HL-60/S4 (cell line): ENCODE data around the gene MOAP1.

ENCODE experiments used
- in situ Hi-C: fragments of 300-500 bp; cut with MboI; formaldehyde crosslinking; loops from 2 replicates; pipeline ENCODE4 v1.14.3; 2022; ENCODE audit warnings: low sequenced_read_pairs

MOAP1 gene, protein sequence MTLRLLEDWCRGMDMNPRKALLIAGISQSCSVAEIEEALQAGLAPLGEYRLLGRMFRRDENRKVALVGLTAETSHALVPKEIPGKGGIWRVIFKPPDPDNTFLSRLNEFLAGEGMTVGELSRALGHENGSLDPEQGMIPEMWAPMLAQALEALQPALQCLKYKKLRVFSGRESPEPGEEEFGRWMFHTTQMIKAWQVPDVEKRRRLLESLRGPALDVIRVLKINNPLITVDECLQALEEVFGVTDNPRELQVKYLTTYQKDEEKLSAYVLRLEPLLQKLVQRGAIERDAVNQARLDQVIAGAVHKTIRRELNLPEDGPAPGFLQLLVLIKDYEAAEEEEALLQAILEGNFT

DNA sequence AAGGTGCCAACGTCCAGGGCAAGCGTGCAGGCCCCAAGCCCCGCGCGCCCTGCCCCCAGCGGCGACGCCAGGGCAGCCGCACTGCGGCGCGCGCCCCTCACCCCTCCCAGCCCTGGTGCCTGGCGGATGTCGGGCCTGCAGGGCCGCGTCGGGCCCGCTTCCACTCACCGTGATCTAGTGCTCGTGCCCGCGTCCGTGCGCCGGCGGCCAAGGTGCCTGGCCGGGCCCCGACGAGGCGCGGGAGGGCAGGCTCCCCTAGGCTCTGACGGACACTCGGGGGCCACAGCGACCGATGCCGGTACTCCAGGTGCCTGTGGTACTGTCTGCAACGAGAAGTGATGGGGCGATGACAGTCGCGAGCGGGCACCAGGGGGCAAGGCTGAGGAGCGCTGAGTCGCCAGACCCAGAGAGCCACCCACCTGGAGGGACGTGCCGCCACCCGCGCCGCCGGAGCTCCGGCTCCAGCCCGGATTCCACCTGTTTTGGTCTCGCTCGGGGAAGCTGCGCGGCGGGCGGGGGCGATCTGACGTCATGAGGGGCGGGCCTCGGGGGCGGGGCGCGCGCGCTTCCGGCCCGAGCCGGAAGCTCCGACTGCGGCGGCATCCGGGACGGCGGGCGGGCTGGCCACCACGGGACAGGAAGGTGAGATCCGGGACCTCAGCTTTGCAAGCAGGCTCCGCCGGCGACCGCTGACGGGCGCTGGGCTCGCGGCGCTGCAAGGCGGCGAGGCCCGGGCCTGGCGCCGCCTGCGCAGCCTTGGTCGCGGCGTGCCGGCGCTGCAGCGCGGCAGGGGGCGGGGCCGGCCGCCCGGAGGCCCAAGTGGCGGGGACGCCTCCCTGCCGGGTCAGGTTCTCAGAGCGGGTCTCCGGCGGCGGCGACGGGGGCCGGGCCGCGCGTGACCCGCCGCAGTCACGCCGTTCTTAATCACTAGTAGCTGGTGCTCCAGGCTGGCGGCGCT lies at the start of gene MOAP1, which contains the start of gene LYSET:
TSS of gene MOAP1 (minus strand) at position 507 of the 958 bp plus-strand sequence. CDS start 655 bp downstream, outside the sequence.
TSS of gene LYSET (plus strand) at position 927 of the 958 bp plus-strand sequence. CDS start 89 bp downstream, outside the sequence.
- in situ Hi-C loops = no loop called here

DNA sequence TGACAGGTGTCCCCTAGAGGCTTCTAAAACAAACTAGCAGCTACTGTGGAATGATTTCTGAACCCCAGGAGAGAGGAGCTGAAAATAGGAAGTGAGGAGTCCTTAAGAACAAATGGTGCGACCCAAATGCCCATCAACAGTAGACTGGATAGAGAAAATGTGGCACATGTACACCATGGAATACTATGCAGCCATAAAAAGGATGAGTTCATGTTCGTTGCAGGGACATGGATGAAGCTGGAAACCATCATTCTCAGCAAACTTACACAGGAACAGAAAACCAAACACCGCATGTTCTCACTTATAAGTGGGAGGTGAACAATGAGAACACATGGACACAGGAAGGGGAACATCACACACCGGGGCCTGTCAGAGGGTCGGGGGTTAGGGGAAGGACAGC lies 48.4 kb upstream of the MOAP1 start:
- in situ Hi-C loops = loop anchor here (25.0 kb wide), 1 partner anchor 304 kb away; no protein-coding TSS in a partner anchor

DNA sequence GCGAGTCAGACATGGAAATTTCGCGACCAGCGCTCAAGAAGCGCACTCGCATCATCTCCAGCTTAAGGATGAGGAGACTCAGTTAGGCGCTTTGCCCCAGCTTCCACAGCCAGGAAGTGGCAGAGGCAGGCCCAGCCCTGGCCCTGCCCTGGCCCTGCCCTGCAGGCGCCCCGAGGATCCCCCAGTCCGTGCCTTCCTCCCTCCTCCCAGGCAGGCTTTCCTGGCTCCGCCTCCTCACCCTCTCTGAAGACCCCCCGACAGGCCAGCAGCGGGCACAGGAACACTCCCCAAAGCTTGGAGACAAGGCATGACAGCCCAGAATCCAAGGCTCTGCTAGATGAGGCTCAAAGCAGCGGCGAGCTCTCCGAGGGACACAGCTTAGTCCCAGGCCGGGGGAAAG lies 47.5 kb upstream of the MOAP1 start:
- in situ Hi-C loops = loop anchor here (25.0 kb wide), 1 partner anchor 305 kb away; no protein-coding TSS in a partner anchor

DNA sequence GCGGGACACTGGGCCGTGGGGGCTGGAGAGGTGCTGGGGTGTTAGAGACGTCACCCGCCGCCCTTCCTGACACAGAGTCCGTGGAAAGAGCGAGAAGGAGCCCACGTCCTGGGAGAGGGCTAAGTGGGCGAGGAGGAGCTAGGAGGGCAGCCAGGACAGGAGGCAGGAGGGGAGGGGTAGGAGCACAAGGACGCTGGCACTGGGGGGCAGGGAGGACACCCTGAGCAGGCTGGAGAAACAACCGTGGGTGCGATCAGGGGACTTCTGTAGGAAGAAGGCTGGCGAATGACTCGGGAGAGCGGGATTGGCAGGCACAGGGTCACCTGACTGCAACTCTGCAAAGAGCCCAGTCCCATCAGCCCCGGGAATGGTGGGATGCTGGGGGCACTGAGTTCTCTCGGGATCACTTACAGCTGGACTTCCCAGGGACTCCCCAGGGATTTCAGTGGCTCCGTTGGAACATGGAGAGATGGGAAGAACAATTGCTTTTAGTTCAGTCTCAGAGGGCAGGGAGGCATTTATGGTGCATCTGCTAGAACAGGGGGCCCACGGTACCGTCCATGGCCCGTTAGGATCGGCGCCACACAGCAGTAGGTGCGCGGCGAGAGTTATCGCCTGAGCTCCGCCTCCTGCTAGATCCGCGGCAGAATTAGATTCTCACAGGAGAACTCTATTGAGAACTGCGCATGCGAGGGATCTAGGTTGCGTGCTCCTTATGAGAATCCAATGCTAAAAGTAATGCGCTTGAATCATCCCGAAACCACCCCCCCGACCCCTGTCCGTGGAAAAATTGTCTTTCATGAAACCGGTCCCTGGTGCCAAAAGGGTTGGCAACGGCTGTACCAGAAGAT lies 46.7 kb upstream of the MOAP1 start:
- in situ Hi-C loops = loop anchor here (25.0 kb wide), 1 partner anchor 306 kb away; no protein-coding TSS in a partner anchor

DNA sequence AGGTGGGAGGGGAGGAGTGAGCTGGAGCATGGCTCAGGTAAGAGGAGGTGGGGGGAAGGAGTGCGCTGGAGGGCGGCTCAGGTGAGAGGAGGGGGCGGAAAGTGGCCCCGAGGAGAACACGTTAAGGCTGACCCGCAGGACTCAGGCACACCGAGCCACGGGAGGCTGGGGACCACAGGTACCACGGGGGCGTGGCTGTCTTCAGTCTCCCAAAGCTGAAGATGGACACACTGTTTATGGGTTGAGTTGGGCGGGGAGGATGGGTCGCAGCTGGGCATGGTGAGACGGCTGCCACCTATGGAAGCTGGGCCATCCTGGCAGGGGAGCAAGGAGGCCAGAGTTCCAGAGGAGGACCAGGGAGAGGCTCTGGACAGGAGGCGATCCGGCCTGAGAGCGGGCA lies 45.8 kb upstream of the MOAP1 start:
- in situ Hi-C loops = loop anchor here (25.0 kb wide), 1 partner anchor 307 kb away; no protein-coding TSS in a partner anchor

DNA sequence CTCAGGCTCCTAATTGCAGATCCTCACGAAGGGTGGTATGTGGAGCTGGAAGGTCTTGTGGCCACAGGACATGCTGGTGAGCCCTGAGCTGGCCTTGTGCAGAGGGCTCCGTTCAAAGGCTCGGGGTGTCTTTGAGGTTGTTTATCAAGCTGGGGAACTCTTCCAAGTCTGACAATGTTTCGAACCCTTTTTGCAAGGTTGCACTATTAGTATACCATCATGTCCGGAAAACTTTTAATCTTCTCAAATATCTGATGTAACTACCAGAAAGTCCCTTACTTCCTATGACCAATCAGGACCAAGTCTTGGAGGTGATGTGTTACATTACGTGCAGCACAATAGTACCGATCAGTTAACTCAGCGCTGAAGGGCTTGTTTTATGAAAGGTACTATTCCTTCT lies 43.9 kb upstream of the MOAP1 start:
- in situ Hi-C loops = loop anchor here (25.0 kb wide), 1 partner anchor 309 kb away; no protein-coding TSS in a partner anchor

DNA sequence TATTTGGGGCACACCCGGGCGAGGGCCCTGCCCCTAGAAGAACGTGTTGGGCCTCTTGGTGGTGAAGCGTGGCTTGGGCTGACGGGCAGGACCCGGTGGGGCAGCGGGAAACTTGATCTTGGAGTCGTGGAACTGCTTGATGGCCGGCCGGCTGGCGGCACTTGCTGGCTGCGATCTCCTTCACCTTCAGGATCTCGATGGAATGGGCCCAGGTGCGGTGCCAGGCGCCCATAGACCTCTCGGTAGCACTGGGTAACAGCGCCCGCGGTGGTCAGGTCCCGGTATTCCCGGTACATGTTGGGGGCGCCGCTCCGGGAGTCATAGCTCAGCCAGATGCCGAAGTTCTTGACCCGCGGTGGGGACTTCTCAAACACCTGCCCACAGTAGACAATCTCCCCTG lies 38.9 kb upstream of the MOAP1 start:
- in situ Hi-C loops = no loop called here

DNA sequence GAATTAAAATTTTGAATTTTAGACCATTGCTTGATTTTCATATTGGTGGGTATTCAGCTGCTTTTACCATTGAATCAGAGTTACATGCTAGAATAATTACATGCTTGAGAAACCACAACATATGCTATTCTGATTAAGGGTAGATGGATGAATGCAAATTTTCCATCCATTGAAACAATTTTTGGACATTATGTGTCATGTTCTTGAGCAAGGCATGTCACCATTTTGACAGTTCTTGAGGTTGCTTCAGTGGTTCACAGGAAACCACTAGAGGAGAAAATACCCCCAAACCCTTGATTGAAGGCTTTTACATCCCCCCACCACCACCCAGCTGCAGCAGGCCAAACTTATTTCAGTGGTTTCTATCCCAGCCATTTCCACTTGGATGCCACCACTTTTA lies 35.8 kb upstream of the MOAP1 start:
- in situ Hi-C loops = no loop called here

DNA sequence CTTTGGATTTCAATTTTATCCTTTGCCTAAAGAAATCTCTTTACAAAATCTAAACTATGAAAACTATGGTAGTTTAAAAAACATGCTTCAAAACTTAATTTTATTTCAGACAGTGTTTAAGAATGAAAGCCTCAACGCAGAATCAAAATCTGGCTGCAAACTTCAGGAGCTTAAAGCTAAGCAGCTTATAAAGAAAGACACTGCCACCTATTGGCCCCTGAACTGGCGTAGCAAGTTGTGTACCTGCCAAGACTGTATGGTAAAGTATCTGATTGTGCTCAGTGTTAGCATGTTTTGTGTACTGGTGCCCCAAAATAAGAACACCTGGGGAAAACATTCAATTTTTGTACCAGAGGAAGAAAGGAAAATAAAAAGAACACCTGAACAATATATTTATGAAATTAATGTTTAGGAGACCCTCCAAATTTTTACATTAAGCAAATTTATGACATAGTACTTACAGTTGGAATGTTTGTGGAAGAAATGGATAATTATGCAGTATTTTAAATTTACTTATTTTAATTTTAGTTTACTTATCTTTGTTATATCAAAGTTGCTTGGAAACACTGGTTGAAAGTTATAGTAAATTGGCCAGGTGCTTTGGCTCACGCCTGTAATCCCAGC lies 34.5 kb upstream of the MOAP1 start:
- in situ Hi-C loops = no loop called here

DNA sequence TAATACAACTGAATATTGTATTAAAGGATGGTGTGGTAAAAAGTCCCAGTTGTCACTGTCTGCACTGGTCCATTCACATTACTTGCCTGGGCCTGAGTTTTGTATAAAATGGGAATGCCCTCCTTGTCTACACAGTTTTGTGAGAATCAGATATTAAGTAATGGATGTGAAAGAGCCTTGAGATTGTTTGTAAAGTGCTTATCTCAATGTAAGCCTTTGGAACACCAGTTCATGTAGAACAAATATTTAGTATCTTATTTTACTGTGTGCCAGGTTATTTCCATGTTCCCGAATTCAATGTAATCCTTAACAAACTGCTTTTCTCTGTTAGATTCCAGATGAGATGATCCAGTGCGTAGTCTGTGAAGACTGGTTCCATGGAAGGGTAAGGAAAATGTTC lies 29.9 kb upstream of the MOAP1 start:
- in situ Hi-C loops = no loop called here

DNA sequence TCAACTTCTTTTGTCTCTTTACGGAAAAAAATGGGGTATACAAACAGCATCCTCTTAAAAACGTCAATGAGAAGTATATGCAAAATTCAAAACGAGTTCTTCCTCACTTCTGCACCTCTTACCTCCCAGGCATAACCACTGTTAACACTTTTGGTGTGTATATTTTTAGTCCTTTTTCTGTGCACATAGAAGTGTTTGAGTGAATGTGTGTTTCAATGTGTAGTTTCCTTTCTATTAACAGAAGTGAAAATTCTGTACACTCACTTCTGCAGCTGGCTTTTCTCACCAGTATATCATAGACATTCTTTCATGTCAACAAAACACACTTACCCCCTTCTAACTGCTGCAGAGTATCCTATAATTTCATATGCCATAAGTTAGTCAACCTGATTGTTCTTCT lies 27.7 kb upstream of the MOAP1 start:
- in situ Hi-C loops = no loop called here

DNA sequence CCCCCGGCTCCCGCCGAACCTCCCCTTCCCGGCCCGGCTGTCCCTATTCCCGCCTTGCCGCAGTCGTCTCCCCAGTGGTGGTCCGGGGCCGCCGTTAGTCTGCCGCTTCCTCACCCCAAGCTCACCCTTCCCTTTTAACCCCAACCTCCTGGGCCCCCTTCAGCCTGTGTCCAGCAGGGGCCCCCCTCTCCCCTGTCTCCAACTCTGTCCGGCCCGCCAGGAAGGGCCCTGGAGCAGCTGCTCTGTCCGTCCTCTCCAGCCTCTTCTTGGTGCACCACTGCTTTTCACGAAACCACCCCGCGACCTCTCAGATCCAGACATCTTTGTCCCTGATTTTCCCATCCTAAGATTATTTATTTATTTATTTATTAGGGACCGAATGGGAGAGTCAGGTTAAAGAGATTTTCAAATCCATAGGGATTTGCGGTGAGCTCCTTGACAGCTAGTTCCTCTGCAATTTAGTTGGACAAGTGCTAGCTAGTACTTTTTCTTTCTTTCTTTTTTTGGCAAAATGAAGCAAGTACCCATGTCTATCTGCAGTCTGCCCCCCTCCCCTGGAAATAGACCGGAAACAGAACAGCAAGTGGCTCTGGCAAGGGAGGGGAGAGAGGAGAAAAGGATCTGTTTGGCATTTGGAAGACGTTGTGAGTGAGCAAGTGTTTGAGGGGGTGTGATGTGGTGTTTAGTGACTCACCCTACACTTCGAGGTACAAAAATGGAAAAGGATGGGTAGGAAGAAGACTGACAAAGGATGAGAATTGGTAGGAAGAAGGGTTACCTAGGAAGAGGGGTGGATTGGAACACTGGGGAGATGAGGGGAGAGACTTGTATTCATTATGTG lies 23.0 kb upstream of the MOAP1 start:
- in situ Hi-C loops = no loop called here

DNA sequence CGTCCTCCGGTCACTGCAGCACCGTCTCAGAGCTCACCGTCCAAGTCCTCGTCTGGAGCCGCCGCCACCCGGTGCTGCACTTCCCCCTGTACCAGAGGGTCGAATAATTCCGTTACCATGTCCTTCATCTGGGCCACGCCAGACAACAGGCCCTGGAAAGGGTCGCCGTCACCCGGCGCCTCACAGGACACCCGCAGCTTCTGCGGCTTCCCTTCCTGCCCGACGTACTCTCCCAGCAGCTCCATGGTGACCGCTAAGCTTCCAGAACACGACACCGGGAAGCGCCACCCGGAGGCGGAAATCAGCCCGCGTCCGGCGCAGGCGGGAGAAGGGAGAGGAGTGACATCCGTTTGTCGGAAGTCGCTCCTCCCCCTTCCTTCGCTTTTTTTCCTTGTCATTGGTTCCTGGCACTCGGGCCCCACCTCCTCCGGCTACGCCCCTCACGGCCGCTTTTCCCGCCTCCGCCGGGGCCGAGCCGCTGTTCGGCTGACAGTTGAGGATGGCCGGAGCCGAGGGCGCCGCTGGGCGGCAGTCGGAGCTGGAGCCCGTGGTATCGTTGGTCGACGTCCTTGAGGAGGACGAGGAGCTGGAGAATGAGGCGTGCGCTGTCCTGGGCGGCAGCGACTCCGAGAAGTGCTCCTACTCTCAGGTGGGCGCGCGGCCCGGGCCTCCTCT lies 22.2 kb upstream of the MOAP1 start, which contains the start of the genes GON7 and UBR7:
TSS of gene GON7 (minus strand) at position 273 of the 675 bp plus-strand sequence. CDS start at position 245, 28 bp downstream.
TSS of gene UBR7 (plus strand) at position 464 of the 675 bp plus-strand sequence. CDS start at position 500, 36 bp downstream.
- in situ Hi-C loops = no loop called here

DNA sequence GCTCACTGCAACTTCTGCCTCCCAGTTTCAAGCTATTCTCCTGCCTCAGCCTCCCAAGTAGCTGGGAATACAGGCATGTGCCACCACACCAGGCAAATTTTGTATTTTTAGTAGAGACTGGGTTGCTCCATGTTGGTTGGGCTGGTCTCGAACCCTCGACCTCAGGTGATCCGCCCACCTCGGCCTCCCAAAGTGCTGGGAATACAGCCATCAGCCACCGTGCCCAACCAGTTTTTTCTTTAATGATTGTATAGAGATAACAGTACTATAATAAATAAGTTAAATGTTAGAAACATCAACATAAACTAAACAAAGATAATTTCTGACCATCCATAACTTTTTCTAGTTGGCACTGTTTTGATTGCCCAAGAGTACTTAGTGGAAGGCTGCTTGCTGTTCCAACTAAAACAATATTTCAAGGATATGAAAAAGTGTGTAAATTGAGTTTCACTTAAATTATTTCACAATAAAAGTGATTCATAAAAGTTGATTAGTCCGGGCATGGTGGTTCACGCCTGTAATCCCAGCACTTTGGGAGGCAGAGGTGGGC lies 16.5 kb upstream of the MOAP1 start:
- in situ Hi-C loops = no loop called here

DNA sequence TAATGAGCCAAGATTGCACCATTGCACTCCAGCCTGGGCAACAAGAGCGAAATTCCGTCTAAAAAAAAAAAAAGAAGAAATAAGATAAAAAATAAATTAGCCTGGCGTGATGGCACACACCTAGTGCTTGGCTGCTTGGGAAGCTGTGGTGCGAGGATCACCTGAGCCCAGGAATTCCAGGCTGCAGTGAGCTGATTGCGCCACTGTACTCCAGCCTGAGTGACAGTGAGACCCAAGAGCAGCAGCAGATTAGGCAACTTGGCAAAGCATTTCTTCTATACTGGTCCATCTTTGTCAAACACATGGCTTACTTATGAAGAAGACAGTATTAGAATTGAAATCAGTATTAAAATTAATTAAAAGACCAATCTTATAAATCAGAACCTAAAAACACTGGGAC lies 15.9 kb upstream of the MOAP1 start:
- in situ Hi-C loops = no loop called here

DNA sequence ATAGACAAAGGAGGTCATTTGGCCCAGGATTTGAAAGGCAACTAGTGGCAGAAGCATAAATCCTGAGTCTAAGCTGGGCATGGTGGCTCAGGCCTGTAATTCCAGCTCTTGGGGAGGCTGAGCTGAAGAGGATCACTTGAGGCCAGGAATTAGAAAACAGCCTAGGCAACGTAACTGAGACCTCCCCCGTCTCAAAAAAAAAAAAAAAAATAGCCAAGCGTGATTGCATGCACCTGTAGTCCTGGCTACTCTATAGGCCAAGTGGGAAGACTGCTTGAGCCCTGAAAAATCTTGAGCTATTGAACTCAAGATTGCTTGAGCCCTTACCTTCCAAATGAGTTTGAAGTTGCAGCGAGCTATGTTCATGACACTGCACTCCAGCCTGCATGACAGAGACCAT lies 14.3 kb upstream of the MOAP1 start:
- in situ Hi-C loops = no loop called here

DNA sequence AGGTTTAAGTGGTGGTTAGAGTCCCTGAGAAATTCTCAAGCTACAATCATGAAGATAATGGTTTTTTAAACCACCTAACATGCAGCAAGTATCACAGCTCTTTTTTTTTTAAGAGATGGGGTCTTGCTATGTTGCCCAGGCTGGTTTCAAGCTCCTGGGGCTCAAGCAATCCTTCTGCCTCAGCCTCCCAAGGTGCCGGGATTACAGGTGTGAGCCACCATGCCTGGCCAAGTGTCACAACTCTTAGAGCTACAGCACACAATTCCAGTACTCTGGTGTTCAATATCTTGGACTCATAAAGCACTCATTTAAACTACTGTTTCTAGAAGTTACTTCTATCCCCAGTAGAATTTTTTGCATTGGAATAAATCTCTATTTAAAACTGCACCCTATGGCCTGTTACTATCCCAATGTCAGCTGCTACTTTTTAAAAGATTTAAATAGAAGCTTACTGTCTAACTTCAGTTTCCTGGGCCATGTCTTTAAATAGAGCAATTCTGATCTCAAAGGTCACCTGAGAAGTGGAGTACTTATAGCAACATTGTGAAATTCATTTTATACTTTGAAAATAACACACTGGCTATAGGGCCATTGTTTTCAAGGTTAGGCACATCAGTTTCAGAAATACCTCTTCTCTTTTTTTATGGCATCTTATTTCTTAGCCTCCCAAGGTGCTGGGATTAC lies 10.8 kb upstream of the MOAP1 start:
- in situ Hi-C loops = no loop called here
